Measurements from ENCODE around the gene YY1AP1.
"Not testable (repeated sequence)": the region's sequence is repeated elsewhere in the genome, so short reads cannot be mapped to it uniquely, and the experiment has no call there.

The YY1AP1 gene, protein sequence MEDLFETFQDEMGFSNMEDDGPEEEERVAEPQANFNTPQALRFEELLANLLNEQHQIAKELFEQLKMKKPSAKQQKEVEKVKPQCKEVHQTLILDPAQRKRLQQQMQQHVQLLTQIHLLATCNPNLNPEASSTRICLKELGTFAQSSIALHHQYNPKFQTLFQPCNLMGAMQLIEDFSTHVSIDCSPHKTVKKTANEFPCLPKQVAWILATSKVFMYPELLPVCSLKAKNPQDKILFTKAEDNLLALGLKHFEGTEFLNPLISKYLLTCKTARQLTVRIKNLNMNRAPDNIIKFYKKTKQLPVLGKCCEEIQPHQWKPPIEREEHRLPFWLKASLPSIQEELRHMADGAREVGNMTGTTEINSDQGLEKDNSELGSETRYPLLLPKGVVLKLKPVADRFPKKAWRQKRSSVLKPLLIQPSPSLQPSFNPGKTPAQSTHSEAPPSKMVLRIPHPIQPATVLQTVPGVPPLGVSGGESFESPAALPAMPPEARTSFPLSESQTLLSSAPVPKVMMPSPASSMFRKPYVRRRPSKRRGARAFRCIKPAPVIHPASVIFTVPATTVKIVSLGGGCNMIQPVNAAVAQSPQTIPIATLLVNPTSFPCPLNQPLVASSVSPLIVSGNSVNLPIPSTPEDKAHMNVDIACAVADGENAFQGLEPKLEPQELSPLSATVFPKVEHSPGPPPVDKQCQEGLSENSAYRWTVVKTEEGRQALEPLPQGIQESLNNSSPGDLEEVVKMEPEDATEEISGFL

DNA sequence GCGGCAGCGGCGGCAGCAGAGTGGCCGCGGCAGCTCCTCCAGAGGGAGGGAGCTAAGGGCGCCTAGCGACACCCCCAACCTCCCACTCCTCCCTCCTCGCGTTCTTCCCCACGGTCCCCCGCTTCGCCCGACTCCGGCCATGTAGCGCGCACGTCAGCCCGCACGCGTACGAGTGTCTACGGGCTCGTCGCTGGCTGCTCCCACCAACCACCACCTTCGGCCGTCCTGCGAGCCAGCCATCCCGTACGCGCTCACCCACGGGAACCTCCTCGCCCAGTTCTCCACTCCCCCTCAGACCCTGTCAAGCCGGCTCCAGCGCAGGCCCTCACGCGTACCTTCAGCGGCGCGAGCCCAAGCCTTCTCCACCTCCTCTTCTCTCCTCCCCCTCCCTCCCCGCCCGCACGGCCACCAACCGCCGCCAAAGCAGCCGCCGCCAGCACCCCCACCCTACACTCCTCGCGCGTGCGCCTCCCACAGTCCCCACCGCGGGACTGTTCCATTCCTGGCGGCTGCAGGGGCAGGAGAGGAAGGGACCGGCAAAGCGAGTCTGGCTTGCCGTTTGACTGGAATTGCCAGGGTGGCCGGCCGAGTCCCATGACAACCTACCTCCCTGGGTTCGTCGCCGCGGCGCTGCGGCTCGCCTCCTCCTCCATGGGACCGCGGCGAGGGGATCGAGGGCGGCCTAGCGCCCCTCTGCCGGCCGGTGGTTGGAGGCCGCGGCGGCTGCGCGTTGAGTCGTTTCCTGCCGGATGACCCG lies at the start of gene YY1AP1:
YY1AP1 (minus strand) TSS at position 451 of the 757 bp plus-strand sequence. CDS start 8,338 bp downstream, outside the sequence.
- peak; percentile 91 for DNase-seq

- DNase-seq: peak; percentile 56
These were observed 40.7 kb upstream of the YY1AP1 start for GRCh38 chr1:155729031-155729898.

DNA sequence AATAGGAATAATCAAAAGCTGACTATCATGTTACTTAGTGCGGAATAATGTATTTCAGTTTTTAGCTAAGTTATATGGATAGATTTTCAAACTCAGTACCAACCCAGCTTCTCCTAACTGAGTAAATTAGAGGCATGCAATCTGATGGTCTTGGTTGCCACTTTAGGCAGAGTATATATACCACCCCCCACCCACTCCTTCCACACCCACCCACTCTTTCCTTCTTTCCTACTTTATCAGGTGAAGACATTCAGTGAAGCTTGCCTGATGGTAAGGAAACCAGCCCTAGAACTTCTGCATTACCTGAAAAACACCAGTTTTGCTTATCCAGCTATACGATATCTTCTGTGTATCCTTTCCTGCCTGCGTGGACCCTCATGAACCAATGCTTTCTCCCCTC lies 36.6 kb upstream of the YY1AP1 start:
- DNase-seq: no peak

- no peak for DNase-seq
These were observed 31.1 kb upstream of the YY1AP1 start for GRCh38 chr1:155719703-155720102.

DNA sequence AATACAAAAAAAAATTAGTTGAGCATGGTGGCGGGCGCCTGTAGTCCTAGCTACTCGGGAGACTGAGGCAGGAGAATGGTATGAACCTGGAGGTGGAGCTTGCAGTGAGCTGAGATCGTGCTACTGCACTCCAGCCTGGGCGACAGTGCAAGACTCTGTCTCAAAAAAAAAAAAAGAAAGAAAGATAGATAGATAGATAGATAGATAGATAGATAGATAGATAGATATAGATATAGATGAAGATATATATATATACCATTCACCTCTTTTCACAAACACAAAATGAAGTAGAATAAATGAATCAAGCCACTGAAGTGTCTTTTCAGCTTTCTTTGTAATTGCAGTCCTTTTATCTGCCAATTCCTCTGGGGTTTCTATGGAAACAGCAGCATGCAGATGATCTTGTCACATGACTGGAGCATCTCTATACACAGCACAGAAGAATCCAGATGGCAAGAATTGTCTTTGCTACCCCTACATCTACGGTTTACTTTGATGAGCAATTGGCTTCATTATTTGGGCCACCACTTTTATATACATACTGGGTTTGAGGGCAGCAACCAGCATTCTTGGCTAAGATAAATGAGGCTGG lies 30.0 kb upstream of the YY1AP1 start:
- not testable (repeated sequence) for DNase-seq

GRCh38 chr1:155717041-155717440 lies 28.5 kb upstream of the YY1AP1 start:
- no peak for DNase-seq

DNA sequence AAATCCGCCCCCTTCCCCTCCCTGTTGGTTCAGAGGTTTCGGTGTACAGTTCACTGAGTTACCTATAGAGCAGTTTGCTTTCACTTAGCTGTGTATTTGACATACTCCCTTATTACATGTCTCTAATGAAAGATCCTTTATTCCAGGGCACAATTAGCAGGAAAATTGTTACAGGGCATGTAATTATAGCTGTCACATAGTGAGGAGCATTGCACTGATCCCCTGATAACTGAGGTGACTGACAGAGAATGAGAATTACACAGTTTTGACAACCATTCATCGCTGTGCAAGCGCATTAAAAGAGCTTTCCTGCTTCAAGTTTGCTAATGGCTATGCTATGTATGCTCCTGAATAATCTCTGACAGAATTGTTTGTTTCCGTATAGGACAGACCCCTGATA lies 27.2 kb upstream of the YY1AP1 start:
- peak; percentile 34 for DNase-seq

DNA sequence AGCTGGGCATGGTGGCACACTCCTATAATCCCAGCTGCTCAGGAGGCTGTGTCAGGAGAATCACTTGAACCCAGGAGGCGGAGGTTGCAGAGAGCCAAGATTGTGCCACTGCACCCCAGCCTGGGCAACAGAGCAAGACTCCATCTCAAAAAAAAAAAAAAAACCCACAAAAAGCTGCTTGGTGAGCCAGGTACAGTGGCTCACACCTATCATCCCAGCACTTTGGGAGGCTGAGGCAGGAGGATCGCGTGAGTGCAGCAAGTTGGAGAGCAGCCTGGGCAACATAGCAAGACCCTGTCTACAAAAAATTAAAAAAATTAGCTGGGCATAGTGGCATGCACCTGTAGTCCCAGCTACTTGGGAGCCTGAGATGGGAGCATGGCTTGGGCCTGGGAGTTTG lies 26.5 kb upstream of the YY1AP1 start:
- not testable (repeated sequence) for DNase-seq

- DNase-seq: no peak
These were observed 24.5 kb upstream of the YY1AP1 start for GRCh38 chr1:155713075-155713474.

DNA sequence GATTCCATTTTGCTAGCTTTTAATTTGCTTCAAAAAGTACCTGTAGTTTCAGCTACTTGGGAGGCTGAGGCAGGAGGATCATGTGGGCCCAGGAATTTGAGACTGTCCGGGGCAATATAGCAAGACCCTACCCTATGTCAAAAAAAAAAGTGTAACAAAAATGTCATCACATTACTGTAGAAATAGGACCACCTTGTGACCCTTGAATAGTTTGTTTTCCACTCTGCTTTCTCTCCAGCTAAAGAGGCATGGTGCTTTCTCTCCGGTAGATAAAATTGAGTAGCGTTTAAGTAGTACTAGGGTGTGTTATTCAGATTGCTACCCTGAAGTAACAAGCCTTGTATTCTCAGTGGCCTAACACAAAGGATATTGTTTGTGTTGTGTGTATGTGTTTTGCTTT lies 24.1 kb upstream of the YY1AP1 start:
- DNase-seq: not testable (repeated sequence)

- DNase-seq: not testable (repeated sequence)
These were observed 22.9 kb upstream of the YY1AP1 start for GRCh38 chr1:155711457-155711856.

DNA sequence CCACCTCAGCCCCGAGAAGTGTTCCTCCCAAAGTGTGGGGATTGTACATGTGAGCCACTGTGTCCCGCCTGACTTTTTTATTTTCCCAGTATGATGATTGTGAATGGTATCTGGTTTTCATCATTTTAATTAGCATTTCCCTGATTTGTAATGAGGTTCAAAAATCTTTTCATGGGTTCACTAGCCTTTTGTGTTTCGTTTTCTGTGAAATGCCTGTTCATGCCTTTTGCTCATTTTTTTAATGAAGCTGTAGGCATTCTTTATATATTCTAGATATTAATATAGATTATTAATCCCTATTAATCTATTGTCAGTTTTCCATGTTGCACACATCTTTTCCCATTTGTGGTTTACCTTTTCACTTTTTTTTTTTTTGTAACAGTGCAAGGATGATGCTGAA lies 20.8 kb upstream of the YY1AP1 start:
- no peak for DNase-seq

- DNase-seq: no peak
These were observed 17.6 kb upstream of the YY1AP1 start for GRCh38 chr1:155706139-155706538.

- DNase-seq: not testable (repeated sequence)
These were observed 15.8 kb upstream of the YY1AP1 start for GRCh38 chr1:155704414-155704813.

DNA sequence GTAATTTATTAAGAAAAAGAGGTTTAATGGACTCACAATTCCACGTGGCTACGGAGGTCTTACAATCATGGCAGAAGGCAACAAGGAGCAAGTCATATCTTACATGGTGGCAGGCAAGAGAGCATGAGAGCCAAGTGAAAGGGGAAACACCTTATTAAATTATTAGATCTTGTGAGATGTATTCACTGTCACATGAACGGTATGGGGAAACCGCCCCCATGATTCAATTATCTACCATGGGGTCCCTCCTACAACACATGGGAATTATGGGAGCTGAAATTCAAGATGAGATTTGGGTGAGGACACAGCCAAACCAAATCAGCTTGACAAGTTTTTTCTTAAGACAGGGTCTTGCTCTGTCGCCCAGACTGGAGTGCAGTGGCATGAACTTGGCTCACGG lies 14.6 kb upstream of the YY1AP1 start:
- no peak for DNase-seq

- DNase-seq: not testable (repeated sequence)
These were observed 13.1 kb upstream of the YY1AP1 start for GRCh38 chr1:155701675-155702074.

- DNase-seq: not testable (repeated sequence)
These were observed 10.5 kb upstream of the YY1AP1 start for GRCh38 chr1:155699062-155699461.

- DNase-seq: no peak
These were observed 9.9 kb upstream of the YY1AP1 start for GRCh38 chr1:155698382-155699038.

DNA sequence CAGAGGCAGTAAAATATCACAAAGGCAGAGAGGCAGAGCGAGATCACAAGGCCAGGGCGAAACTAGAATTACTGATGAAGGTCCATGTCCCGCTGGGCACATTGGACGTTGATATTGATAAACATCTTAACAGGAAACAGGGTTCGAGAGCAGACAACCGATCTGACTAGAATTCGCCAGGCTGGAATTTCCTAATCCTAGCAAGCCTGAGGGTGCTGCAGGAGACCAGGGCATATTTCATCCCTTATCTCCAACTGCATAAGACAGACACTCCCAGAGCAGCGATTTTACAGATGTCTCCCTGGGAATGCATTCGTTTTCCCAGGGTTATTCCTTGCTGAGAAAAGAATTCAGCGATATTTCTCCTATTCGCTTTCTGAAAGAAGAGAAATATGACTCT lies 9.0 kb upstream of the YY1AP1 start:
- not testable (repeated sequence) for DNase-seq

DNA sequence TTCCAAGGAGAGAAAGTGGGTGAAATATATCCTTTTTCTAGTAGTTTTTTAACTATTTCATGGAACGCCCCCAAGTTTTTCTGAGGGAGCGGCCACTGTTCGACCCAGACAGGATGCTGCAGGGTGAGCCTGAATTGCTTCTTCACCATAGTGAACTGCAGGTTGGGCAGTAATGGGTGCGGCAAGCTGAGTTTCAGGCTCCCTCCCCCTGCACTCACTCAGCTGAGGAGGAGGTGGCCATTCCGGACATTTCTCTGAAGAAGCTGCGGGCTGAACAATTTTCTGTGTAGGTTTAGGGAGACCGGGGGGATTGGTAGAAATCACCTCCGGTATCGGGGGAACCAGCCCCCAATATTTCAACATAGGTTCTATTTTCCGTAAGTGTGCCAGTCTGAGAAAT lies 8.5 kb upstream of the YY1AP1 start:
- DNase-seq: no peak

GRCh38 chr1:155696524-155696923 lies 8.0 kb upstream of the YY1AP1 start:
- no peak for DNase-seq
